Panc1 (cell line): ENCODE data around the gene ATP10A. TPM values are rescaled to one million over a fixed set of nuclear protein-coding genes. Genes with fewer than 3 reads are reported as not detected.

ENCODE experiments used
- ATAC-seq: fragments of 200-7000 bp; cut with Tn5 transposase; 2 replicates; pipeline ENCODE4 v1.9.1; 2020; ENCODE audit warnings: mild to moderate bottlenecking, moderate library complexity
- BruUV-seq: library from RNA; stranded (reverse); fragments of 400-500 nt; replicated peaks from 2 replicates; lab custom pipeline; 2021; lab: Mats Ljungman, UMichigan
- CTCF ChIA-PET: fragments of 300-600 bp; sonication (Branson Sonifier 250); formaldehyde crosslinking; loops from one replicate; lab custom pipeline; 2022; ENCODE audit warnings: antibody characterized with exemption; lab: Charles Lee
- POLR2A ChIA-PET: fragments of 300-600 bp; sonication (Branson Sonifier 250); formaldehyde crosslinking; loops from one replicate; lab custom pipeline; 2022; ENCODE audit warnings: antibody characterized with exemption; lab: Charles Lee
- DNase-seq: peaks from one replicate; pipeline ENCODE4 v3.0.0-alpha.2; 2010; ENCODE audit warnings: low read depth, low spot score
- H3K27ac ChIP-seq: 2 replicates; pipeline ENCODE4 v1.5.1; 2011; ENCODE audit warnings: mild to moderate bottlenecking, low read length, inconsistent platforms
- H3K27me3 ChIP-seq: fragments of 200-500 bp; sonication (Bioruptor generic); 2 replicates; pipeline ENCODE4 v1.6.0; 2014; ENCODE audit warnings: low read length, inconsistent platforms; ENCODE audit not compliant: control insufficient read depth, insufficient read depth
- H3K36me3 ChIP-seq: fragments of 200-500 bp; sonication (Bioruptor generic); 2 replicates; pipeline ENCODE4 v1.5.1; 2014; ENCODE audit warnings: inconsistent platforms, mild to moderate bottlenecking, low read length, moderate library complexity; ENCODE audit not compliant: control insufficient read depth, insufficient read depth
- H3K4me1 ChIP-seq: 2 replicates; pipeline ENCODE4 v1.5.1; 2011; ENCODE audit warnings: inconsistent platforms, mild to moderate bottlenecking, low read length, moderate library complexity; ENCODE audit not compliant: control insufficient read depth, insufficient read depth
- H3K4me3 ChIP-seq, 2 experiments: 2 replicates each; pipeline ENCODE4 v1.5.1; 2011 to 2012; ENCODE audit warnings: low read depth in 2 of 2, low read length in 2 of 2, mild to moderate bottlenecking in 2 of 2, inconsistent platforms in 1 of 2, moderate library complexity in 1 of 2
- H3K9me3 ChIP-seq: fragments of 200-500 bp; sonication (Bioruptor generic); 2 replicates; pipeline ENCODE4 v1.5.1; 2014; ENCODE audit warnings: low read depth, mild to moderate bottlenecking, inconsistent platforms, low read length, moderate library complexity; ENCODE audit not compliant: control insufficient read depth, insufficient read depth
- POLR2AphosphoS5 ChIP-seq: IDR thresholded peaks from 2 replicates; pipeline ENCODE4 v1.6.1; 2012; ENCODE audit warnings: mild to moderate bottlenecking, low read depth, low read length, moderate library complexity
- SIN3A ChIP-seq: IDR thresholded peaks from 2 replicates; pipeline ENCODE4 v1.6.1; 2012; ENCODE audit warnings: low read depth, mild to moderate bottlenecking, low read length, moderate library complexity, borderline replicate concordance; ENCODE audit not compliant: insufficient read depth
- TCF7L2 ChIP-seq: IDR thresholded peaks from 2 replicates; pipeline ENCODE4 v1.6.1; 2011; ENCODE audit warnings: mild to moderate bottlenecking, low read depth, low read length, inconsistent platforms
- in situ Hi-C: cut with HindIII; loops from 2 replicates; pipeline ENCODE4 v1.10.0; 2016; ENCODE audit warnings: low sequenced_read_pairs, low pct_unique_long_range_greater_than_20kb
- intact Hi-C: fragments of 100-400 bp; cut with micrococcal nuclease; formaldehyde crosslinking; loops from one replicate; pipeline ENCODE4 v1.10.0; 2022; ENCODE audit not compliant: unreplicated experiment
- total RNA-seq: library from RNA; stranded (reverse); gene quantifications from one replicate; pipeline ENCODE4 v1.2.1, GENCODE V29; 2021; ENCODE audit not compliant: unreplicated experiment
- TF ChIP-seq, protein P1 (sequence below), 2 experiments: IDR thresholded peaks; 2 replicates each; pipeline ENCODE4 v1.6.1; 2011 to 2012; ENCODE audit warnings: low read depth in 2 of 2, control low read depth in 1 of 2, low read length in 1 of 2, mild to moderate bottlenecking in 1 of 2, moderate library complexity in 1 of 2; ENCODE audit not compliant: insufficient read depth in 1 of 2
- TF ChIP-seq, protein P2 (sequence below): fragments of 450-650 bp; IDR thresholded peaks from 2 replicates; pipeline ENCODE4 v1.5.1; 2017; ENCODE audit warnings: mild to moderate bottlenecking

Gene ATP10A
- total RNA-seq, 1 experiment from 2014 or later: 0.31 TPM

DNA sequence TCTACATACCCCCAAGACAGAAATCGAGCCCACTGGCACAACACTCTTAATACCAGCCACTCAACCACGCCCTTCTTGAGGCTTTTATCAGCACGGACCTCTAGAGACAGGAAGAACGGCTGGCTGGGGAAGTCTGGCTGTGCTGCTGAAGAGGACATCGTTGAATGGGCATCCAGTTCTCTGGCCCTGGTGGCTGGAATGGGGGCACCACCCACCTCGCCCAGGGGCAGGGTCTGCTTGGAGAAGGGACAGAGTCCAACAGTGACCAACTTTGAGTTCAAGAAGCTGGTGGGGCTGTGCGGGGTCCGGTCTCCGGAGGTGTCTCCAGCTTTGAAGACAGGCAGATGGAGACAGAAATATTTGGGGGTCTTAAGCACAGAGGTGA is 77.5 kb downstream of the ATP10A start:
- Histone ChIP-seq H3K27me3 (no peaks in the 10 kb centered on the region), H3K4me1 (no peaks in the 10 kb centered on the region), H3K4me3 (no peak overlapping the region), H3K9me3 (no peaks in the 10 kb centered on the region), H3K36me3 (no peaks in the 10 kb centered on the region), H3K27ac (no peak overlapping the region)
- in situ Hi-C loops: no loop called here
- intact Hi-C loops: no loop called here
- BruUV-seq: no TSS peak
- TF ChIP-seq, protein P1, sequence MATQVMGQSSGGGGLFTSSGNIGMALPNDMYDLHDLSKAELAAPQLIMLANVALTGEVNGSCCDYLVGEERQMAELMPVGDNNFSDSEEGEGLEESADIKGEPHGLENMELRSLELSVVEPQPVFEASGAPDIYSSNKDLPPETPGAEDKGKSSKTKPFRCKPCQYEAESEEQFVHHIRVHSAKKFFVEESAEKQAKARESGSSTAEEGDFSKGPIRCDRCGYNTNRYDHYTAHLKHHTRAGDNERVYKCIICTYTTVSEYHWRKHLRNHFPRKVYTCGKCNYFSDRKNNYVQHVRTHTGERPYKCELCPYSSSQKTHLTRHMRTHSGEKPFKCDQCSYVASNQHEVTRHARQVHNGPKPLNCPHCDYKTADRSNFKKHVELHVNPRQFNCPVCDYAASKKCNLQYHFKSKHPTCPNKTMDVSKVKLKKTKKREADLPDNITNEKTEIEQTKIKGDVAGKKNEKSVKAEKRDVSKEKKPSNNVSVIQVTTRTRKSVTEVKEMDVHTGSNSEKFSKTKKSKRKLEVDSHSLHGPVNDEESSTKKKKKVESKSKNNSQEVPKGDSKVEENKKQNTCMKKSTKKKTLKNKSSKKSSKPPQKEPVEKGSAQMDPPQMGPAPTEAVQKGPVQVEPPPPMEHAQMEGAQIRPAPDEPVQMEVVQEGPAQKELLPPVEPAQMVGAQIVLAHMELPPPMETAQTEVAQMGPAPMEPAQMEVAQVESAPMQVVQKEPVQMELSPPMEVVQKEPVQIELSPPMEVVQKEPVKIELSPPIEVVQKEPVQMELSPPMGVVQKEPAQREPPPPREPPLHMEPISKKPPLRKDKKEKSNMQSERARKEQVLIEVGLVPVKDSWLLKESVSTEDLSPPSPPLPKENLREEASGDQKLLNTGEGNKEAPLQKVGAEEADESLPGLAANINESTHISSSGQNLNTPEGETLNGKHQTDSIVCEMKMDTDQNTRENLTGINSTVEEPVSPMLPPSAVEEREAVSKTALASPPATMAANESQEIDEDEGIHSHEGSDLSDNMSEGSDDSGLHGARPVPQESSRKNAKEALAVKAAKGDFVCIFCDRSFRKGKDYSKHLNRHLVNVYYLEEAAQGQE (IDR thresholded peaks at IDR 0.05; ENCODE audit: insufficient read depth in 1 of 2, low read depth in 2 of 2, low read length in 1 of 2): no peak
- TF ChIP-seq, protein P2, sequence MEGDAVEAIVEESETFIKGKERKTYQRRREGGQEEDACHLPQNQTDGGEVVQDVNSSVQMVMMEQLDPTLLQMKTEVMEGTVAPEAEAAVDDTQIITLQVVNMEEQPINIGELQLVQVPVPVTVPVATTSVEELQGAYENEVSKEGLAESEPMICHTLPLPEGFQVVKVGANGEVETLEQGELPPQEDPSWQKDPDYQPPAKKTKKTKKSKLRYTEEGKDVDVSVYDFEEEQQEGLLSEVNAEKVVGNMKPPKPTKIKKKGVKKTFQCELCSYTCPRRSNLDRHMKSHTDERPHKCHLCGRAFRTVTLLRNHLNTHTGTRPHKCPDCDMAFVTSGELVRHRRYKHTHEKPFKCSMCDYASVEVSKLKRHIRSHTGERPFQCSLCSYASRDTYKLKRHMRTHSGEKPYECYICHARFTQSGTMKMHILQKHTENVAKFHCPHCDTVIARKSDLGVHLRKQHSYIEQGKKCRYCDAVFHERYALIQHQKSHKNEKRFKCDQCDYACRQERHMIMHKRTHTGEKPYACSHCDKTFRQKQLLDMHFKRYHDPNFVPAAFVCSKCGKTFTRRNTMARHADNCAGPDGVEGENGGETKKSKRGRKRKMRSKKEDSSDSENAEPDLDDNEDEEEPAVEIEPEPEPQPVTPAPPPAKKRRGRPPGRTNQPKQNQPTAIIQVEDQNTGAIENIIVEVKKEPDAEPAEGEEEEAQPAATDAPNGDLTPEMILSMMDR: no peak
- no peak for TF ChIP-seq POLR2AphosphoS5
- no peak for TF ChIP-seq TCF7L2
- TF ChIP-seq SIN3A: no peak
- ChIA-PET CTCF (no interaction called here), POLR2A (no interaction called here)
- ATAC-seq (no peak), DNase-seq (no peak)

DNA sequence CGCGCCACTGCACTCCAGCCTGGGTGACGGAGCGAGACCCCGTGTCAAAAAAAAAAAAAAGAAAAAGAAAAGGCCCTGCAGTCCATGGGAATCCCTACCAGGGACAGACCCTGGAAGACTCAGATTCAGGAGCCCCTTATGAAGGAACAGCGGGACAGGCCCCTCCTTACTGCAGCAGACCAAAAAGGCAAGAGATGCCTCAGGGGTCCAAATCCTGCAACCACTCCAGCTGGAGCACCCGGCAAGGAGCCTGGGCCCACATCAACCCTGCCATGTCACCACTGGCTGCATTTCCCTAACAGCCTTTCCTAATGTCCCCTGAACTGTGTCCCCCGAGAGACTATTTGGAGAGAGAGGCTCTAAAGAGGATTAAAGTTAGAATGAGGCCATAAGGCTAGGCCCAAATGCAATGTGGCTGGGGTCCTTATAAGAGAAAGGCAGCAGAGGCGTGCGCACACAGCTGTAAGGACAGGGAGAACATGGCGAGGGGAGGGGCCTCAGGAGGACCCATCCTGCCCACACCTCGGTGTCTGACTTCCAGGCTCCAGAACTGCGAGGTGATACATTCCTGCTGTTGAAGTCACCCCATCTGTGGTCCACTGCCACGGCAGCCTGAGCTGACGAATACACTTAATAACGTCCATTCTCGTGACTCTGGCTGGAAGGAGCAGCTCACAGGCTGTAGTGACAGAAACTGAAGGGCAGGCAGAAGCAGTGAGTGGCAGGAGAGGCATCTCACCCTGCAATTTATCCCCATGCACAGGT is 78.1 kb downstream of the ATP10A start:
- no peaks in the 10 kb centered on the region for H3K27me3 ChIP-seq
- H3K9me3 ChIP-seq: no peaks in the 10 kb centered on the region
- CTCF ChIA-PET: no interaction called here
- H3K4me1 ChIP-seq: no peaks in the 10 kb centered on the region
- POLR2A ChIA-PET: no interaction called here
- no peaks in the 10 kb centered on the region for H3K36me3 ChIP-seq
- intact Hi-C loops (no loop called here), in situ Hi-C loops (no loop called here)
- no peak overlapping the region for H3K4me3 ChIP-seq
- ATAC-seq: no peak
- no TSS peak for BruUV-seq
- H3K27ac ChIP-seq: no peak overlapping the region
- DNase-seq: no peak
- TF ChIP-seq POLR2AphosphoS5: no peak
